ENCODE data around the gene CASZ1. TPM values are rescaled to one million over a fixed set of nuclear protein-coding genes. Genes with fewer than 3 reads are reported as not detected.

Gene CASZ1
- total RNA-seq, 1 experiment from 2014 or later = 15.2 TPM

GRCh38 chr1:10614377-10615225, 181.8 kb downstream of the CASZ1 start:
- POLR2A ChIA-PET (ENCODE audit: unreplicated experiment) = no interaction called here

GRCh38 chr1:10613861-10614260, 182.6 kb downstream of the CASZ1 start:
- no TSS peak for BruUV-seq (replicated peaks)
- Histone ChIP-seq H3K4me2 (no peak overlapping the region), H3K27me3 (ENCODE audit: insufficient read depth, low read depth) (no peaks in the 10 kb centered on the region), H2AFZ (no peak overlapping the region), H3K9me3 (ENCODE audit: insufficient read depth, low read depth) (no peaks in the 10 kb centered on the region), H3F3A (ENCODE audit: insufficient read depth, low read depth) (no peaks in the 10 kb centered on the region), H3K4me1 (replicated peaks; ENCODE audit: insufficient read depth) (no peaks in the 10 kb centered on the region), H3K79me2 (ENCODE audit: low read depth) (no peaks in the 10 kb centered on the region), H3K27ac (no peak overlapping the region), H3K4me3 (no peak overlapping the region), H4K20me1 (ENCODE audit: insufficient read depth) (no peaks in the 10 kb centered on the region), H3K9me2 (ENCODE audit: insufficient read depth) (no peaks in the 10 kb centered on the region), H3K36me3 (ENCODE audit: low read depth) (no peaks in the 10 kb centered on the region)
- ChIA-PET POLR2A (ENCODE audit: unreplicated experiment) (no interaction called here), CTCF (no interaction called here)
- TF ChIP-seq CTCF (conservative IDR thresholded peaks at IDR 0.05) (no peak), EZH2 (IDR thresholded peaks at IDR 0.05; ENCODE audit: low read depth) (no peak)
- intact Hi-C loops (cut with micrococcal nuclease; ENCODE audit: unreplicated experiment) = no loop called here
- no peak for DNase-seq

More at GRCh38 chr1:10614377-10615225, 181.8 kb downstream of the CASZ1 start:
- no peaks in the 10 kb centered on the region for H3K79me2 ChIP-seq (ENCODE audit: low read depth)
- intact Hi-C loops (cut with micrococcal nuclease; ENCODE audit: unreplicated experiment) = no loop called here
- no peaks in the 10 kb centered on the region for H3K4me1 ChIP-seq (replicated peaks; ENCODE audit: insufficient read depth)
- TF ChIP-seq EZH2 (IDR thresholded peaks at IDR 0.05; ENCODE audit: low read depth) (no peak), CTCF (conservative IDR thresholded peaks at IDR 0.05) (no peak)
- no peaks in the 10 kb centered on the region for H4K20me1 ChIP-seq (ENCODE audit: insufficient read depth)
- CTCF ChIA-PET = no interaction called here
- no peak for DNase-seq
- no peaks in the 10 kb centered on the region for H3K9me3 ChIP-seq (ENCODE audit: insufficient read depth, low read depth)
- no peak overlapping the region for H3K4me2 ChIP-seq
- H3F3A ChIP-seq (ENCODE audit: insufficient read depth, low read depth) = no peaks in the 10 kb centered on the region
- H3K27me3 ChIP-seq (ENCODE audit: insufficient read depth, low read depth) = no peaks in the 10 kb centered on the region
- no peaks in the 10 kb centered on the region for H3K36me3 ChIP-seq (ENCODE audit: low read depth)
- H3K27ac ChIP-seq = no peak overlapping the region
- no peak overlapping the region for H3K4me3 ChIP-seq
- no TSS peak for BruUV-seq (replicated peaks)
- H3K9me2 ChIP-seq (ENCODE audit: insufficient read depth) = no peaks in the 10 kb centered on the region
- H2AFZ ChIP-seq = no peak overlapping the region

GRCh38 chr1:10613340-10613739, 183.1 kb downstream of the CASZ1 start:
- ChIA-PET POLR2A (ENCODE audit: unreplicated experiment) (no interaction called here), CTCF (no interaction called here)
- H2AFZ ChIP-seq = no peak overlapping the region
- no peaks in the 10 kb centered on the region for H3K36me3 ChIP-seq (ENCODE audit: low read depth)
- no peaks in the 10 kb centered on the region for H3K79me2 ChIP-seq (ENCODE audit: low read depth)
- H3K4me1 ChIP-seq (replicated peaks; ENCODE audit: insufficient read depth) = no peaks in the 10 kb centered on the region
- H4K20me1 ChIP-seq (ENCODE audit: insufficient read depth) = no peaks in the 10 kb centered on the region
- no peaks in the 10 kb centered on the region for H3F3A ChIP-seq (ENCODE audit: insufficient read depth, low read depth)
- no peak overlapping the region for H3K4me3 ChIP-seq
- BruUV-seq (replicated peaks) = no TSS peak
- no peak overlapping the region for H3K4me2 ChIP-seq
- intact Hi-C loops (cut with micrococcal nuclease; ENCODE audit: unreplicated experiment) = no loop called here
- H3K27me3 ChIP-seq (ENCODE audit: insufficient read depth, low read depth) = no peaks in the 10 kb centered on the region
- no peak overlapping the region for H3K27ac ChIP-seq
- no peaks in the 10 kb centered on the region for H3K9me2 ChIP-seq (ENCODE audit: insufficient read depth)
- H3K9me3 ChIP-seq (ENCODE audit: insufficient read depth, low read depth) = no peaks in the 10 kb centered on the region
- DNase-seq = no peak
- TF ChIP-seq CTCF (conservative IDR thresholded peaks at IDR 0.05) (no peak), EZH2 (IDR thresholded peaks at IDR 0.05; ENCODE audit: low read depth) (no peak)

All from PC-9 (cell line).